Epidermal melanocyte (primary cell): ENCODE data around the gene SIRT3.
"Not testable (repeated sequence)": the region's sequence is repeated elsewhere in the genome, so short reads cannot be mapped to it uniquely, and the experiment has no call there.

ENCODE experiments used
- DNase-seq: peaks from one replicate; pipeline ENCODE4 v3.0.0; 2011; ENCODE audit warnings: low spot score; ENCODE audit not compliant: insufficient read length

SIRT3 gene

DNA sequence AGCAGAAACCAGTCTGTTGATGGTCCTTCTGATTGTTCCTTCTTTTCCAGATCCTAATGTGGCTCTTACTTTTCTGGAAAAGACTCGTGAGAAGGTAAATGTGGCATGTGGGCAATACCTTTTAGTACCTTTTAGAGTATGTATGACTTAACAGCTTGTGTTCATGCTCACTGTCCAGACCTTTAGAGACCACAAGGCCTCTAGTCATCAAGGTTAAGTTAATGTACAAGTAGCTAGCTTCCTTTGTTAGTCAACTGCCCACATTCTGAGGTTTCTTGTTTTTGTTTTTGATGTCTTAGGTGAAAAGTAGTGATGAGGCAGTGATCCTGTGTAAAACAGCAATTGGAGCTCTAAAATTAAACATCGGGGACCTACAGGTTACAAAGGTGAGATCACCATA, 8.2 kb upstream of the SIRT3 start:
- DNase-seq, result no peak

DNA sequence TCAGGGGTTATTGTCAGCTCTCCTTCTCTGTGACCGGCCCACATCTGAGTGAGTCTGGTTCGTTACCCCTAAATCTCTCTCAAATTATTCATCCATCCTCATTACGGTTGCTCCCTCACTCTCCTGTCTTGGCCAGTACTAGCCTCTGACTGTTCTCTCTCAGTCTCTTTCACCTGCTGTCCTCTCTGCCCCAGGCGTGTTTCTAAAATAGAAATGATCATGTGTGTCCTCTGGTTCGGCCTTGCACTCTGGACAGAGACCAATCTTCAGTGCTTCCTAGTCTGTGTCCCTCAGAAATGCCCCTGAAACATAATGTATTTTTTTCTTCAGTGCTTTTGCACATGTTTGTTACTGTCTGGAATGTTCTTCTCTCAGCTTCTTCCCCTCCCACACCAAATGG, 5.5 kb upstream of the SIRT3 start:
- DNase-seq, result no peak

DNA sequence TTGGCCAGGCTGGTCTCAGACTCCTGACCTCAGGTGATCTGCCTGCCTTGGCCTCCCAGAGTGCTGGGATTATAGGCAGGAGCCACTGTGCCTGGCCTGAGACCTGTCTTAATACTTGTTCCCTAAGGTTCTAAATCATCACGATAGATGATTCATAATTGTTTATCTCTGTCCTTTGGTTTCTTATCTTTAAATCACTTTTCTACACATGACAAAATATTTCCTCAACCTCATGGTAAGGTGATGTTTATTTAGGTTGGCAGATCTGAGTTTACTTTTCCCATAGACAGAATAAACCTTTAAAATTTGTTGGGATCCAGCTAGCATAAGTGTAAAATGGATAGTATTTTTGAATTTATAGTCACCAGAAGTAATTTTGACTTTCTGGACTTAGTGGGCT, 4.2 kb upstream of the SIRT3 start:
- no peak for DNase-seq

DNA sequence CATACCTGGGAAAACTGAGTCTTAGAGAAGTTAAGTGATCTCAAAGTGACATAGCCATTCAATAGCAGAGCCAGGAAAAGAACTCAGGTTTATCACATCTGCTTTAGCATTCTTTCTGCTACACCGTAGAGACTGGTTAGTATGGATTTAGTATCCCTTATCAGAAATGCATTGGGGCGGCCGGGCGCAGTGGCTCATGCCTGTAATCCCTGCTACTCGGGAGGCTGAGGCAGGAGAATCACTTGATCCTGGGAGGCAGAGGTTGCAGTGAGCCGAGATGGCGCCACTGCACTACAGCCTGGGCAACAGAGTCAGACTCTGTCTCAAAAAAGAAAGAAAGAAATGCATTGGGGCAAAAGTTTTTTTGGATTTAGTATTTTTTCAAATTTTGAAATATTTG, 2.2 kb upstream of the SIRT3 start:
- DNase-seq, result not testable (repeated sequence)

DNA sequence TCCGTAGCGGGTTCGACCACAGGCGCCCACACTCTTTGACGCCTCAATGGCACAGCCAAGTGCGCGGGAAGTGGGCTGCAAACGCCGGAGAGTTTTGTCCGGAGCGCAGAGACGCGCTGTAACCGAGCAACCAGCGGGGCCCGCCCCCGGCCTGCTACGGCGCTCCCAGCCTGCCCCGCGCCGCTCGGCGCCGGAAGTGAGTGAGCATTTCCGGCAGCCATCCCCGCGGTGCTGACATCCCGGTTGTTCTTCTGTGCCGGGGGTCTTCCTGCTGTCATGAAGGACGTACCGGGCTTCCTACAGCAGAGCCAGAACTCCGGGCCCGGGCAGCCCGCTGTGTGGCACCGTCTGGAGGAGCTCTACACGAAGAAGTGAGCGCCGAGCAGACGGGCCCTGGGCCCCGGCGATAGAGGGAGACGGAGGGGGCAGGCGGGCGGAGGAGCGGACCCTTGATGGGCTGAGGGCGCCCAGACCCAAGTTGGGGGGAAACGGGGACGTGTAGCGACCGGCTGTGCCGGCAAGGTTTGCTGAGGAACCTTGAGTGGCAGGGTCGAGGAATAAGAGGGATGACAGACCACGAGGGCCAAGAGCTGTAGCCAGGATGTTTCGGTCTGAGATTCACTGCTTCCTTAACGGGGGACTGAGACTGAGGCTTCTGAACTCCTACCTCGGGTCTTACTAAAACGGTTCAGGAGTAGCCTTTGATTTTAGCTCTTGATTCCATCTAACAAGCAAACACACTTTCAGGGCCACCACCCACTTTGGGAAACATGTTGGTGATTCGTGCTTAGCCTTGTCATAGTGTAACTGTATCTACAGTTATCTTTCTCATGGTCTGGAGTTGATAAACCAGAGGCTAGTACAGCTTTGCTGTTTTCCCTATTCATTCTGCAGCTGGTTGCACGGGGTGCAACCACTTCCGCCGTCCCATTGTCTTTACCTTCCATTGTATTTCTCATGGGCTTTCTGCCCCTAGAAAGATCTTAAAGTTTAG, 929 bp upstream of the SIRT3 start, which contains the start of gene PSMD13:
Gene PSMD13 (plus strand): TSS at position 203 of the 994 bp plus-strand sequence. CDS start 74 bp downstream, at position 277.
- peak; percentile 90 for DNase-seq

DNA sequence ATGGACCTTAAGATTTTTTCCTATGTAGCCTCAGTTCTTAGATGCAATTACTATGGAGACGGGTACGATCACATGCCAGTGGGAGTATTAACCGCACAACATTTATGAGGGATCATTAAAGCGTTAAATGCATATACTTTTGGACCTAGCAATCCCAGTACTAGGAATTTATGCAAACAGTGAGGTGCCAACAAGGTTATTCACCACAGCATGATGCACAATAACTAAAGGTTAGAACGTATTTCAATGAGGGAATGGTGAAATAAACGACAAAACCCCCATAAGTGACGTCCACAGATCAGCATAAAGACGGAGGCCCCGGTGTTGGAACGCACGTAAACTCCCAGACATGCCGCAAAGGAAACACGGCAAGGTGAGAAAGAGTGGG, 539 bp downstream of the SIRT3 start:
- DNase-seq, result no peak

DNA sequence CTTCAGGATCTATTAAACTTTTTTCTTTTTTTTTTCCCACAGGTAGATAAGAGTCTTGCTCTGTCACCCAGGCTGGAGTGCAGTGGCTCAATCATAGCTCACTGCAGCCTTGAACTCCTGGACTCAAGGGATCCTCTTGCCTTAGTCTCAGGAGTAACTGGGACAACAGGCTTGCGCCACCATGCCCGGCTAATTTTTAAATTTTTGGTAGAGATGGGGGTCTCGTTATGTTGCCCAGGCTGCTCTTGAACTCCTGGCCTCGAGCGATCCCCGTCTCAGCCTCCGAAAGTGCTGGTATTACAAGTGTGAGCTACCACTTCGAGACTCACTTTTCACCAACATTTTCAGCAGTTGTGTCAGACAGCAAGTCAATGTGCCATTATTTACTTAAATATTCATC, 962 bp downstream of the SIRT3 start:
- no peak for DNase-seq

DNA sequence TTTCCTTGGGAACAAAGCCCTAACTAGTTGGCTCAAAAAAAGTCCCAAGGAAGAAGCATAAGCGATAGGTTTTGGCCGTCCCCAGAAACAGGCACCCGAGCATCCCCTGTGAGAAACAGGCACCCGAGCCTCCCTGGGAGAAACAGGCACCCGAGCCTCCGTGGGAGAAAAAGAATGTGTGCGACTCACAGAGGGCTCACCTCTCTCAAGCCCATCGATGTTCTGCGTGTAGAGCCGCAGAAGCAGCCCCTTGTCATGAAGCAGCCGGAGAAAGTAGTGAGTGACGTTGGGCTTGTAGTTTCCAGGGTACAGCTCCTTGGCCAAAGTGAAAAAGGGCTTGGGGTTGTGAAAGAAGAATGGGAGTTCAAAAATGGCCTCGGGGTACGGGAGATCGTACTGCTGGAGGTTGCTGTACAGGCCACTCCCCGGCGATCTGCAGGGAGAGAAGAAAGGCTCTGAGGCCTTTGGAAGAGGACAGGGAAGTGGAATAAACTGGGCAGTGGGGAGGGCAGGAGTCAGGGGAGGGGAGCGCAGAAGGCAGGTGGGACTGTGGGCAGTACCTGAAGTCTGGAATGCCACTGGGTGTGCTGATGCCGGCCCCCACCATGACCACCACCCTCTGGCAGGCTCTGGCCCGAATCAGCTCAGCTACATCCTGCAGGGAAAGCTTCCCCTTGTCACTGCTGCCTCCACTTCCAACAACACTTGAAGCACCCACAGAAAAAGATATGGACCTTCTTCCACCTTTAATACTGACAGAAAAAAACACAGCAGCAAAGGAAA, 3.2 kb downstream of the SIRT3 start:
- DNase-seq, result no peak

DNA sequence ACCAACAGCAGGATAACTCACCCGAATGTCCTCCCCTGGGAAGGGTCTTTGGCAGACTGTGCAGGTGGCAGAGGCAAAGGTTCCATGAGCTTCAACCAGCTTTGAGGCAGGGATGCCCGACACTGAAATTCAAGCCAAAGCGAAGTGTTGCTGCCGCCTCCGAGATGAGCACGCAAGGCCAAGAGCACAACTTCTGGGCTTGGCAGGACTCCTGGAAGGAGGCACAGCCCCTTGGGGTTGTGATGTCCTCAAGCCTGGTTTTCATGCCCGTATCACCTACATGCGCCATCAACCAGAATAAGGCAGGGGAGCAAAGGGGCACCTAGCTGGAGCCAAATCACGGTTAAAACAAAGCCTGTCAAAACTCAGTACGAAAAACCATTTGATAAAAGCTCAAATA, 5.7 kb downstream of the SIRT3 start:
- DNase-seq, result no peak

DNA sequence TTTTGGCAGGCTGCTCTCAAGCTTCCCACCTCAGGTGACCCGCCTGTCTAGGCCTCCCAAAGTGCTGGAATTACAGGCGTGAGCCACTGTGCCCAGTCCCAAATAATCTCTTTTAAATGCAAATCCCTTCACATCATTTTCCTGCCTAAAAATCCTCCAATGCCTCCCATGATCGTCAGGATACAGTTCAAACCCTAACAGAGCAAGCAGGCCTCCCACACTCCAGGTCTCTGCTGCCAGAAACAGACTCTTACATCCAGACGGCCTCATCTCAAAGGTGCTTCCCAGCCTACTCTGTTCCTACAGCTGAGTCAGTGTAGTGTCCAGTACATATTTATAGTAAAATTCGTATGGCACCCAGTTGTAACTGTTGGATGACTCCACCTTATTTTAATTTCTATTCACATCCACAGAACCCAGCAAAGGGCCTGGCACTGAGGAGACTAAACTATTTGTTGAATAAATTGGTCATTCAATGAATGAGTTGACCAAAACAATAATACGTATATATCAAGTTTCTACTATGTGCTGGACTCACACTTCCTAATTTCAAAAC, 8.2 kb downstream of the SIRT3 start:
- DNase-seq, result no peak

DNA sequence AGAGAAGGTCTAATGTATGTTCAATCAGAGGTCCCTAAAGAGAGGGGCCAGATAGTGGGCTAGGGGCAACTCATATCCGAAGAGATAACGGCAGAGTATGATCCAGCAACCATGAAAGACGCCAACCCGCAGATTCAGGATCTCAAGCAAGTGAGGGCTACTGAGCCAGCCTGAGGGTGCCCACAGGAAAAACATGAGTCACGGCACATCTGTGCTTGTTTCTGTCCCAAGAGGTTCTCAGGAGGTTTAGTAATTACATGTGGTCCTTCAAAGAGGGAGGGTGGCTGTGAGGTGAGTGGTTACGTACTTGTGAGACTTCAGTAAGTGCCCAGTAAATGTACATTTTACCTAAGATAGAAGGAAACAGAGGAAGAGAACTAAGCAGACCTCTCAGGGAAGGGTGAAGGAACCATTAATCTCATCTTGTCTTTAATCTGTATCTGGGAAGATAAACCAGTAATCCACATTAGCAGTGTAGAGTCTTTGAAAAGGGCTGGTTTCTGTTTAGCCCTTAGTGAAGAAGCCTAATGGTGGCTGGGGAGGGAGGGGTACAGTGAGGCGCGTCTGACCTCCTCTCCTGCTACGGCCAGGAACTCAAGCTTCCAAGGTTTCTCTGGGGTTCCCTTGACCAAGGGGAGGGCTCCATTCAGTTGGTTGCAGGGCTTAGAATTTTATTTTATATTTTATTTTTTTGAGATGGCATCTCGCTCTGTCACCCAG, 10.2 kb downstream of the SIRT3 start:
- no peak for DNase-seq

DNA sequence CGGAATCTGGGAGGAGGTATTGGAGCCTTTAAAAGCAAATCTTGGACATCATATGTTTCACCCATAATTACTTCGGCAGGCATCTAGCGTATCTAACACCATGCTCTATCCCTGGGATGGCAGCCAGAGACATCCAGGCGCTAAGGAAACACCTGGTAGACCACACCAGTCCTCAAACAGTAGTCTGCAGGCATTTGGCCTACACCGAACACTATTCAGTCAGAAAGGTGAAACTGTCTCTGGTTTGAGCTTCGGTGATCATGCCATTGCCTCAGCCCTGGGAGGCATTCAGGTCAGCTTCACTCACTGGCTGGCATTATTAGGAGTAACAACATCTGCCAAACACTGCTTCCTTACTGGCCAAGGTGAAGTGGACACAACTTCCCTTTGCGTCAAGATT, 11.7 kb downstream of the SIRT3 start:
- no peak for DNase-seq

DNA sequence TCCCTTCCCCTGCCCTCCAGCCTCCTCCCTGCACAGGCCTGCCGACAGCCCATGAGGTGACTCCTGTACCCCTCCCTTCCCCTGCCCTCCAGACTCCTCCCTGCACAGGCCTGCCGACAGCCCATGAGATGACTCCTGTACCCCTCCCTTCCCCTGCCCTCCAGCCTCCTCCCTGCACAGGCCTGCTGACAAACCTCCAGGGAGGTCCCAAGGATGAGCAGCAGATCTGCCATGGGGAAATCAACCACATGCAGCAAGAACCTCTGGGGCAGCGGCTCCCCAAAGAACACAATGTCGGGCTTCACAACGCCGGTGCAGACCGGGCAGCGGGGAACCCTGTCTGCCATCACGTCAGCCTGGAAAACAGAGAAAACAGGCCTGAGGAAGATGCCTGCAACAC, 12.3 kb downstream of the SIRT3 start:
- no peak for DNase-seq

DNA sequence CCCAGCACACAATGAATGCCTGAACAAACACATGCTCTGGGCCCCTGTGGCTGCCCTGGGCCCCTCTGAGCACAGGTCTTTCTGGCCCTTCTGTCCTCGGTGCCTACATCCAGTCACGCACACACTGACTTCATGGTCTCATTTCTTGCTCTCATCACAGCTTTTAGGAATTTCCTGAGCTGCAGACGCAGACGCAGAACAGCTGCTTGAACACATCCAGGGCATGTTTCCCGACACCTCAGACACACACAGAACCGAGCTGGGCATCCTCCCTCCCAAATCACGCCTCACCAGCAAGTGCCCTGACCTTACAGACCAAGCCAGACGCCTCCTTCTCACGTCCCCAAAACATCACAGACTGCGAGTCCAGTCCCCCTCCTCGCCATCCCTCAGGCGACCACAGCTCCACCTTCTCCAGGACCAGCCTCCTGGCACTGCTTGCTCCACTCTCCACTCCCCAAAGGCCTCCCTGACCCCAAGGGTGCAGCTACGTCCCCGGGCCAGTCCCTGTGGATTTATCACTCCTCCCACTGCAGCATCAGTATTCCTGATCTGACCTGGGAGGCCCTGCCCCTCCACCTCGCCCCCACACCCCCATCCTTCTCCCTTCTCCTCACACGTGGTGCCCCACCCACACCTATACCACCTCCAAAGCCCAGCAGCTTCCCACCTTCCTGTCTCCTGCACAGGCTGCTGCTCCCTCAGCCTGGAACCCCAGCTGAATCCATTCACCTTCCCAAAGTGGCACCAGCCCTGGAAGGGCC, 12.9 kb downstream of the SIRT3 start:
- DNase-seq, result no peak

DNA sequence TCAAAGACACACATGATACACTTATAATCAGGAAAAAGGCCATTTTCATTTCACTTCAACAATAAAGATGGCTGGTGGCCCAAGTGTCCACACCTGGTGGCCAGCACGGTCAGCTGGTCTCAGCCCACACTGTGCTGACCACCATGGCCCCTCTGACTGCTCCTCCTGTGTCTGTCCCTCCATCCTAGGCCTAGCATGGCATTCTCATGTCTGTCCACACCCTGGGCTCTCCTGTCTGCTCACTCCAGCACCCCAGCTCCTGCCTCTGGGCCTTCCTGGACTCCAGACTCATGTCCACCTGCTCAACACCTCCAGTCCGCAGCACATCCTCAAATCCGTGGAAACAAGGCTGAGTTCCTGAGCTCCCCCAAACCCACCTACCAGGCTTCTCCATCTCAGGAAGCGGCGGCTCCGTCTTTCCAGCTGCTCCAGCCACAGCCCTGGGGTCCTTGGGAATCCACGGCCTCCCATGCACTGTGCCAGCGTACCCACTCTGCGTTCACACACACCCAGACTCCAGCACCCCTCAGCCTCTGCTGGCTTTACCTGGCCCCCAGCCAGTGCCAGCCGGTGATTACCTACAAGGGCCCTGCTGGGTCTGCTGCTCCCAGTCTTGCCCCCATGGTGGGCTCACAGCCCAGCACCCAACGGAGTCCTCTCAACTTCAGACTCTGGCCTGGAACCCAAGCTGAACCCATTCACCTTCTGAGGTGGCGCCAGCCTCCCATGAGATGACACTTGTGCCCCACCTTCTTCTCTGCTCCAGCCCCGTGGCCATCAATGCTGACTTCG, 13.9 kb downstream of the SIRT3 start:
- no peak for DNase-seq

DNA sequence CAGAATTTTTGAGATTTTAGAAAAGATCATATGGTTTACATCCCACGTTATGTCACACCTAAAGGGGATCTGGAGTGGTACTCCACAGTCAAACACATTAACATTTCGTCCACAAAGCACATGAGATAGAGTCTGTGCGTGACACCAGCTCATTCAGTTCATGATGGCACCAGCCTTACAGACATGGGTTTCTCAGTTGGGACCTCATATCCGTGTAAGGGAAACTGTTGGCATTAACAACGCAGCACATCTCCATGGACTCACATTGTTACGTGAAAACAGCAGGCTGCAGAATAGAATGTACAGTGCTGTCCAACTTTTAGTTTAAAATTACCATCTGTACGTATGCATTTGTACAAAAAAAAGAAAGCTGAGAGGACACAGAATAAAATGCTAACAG, 14.6 kb downstream of the SIRT3 start:
- DNase-seq, result no peak

DNA sequence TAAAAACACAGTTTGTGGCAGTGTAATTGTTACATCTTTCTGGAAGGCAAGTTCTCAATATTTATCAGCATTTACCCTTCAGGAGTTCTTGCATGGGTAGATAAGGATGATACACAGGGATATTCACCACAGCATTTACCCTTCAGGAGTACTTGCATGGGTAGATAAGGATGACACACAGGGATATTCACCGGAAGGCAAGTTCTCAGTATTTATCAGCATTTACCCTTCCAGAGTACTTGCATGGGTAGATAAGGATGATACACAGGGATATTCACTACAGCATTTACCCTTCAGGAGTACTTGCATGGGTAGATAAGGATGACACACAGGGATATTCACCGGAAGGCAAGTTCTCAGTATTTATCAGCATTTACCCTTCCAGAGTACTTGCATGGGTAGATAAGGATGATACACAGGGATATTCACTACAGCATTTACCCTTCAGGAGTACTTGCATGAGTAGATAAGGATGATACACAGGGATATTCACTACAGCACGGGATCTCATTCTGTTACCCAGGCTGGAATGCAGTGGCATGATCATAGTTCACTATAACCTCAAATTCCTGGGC, 15.4 kb downstream of the SIRT3 start:
- not testable (repeated sequence) for DNase-seq

DNA sequence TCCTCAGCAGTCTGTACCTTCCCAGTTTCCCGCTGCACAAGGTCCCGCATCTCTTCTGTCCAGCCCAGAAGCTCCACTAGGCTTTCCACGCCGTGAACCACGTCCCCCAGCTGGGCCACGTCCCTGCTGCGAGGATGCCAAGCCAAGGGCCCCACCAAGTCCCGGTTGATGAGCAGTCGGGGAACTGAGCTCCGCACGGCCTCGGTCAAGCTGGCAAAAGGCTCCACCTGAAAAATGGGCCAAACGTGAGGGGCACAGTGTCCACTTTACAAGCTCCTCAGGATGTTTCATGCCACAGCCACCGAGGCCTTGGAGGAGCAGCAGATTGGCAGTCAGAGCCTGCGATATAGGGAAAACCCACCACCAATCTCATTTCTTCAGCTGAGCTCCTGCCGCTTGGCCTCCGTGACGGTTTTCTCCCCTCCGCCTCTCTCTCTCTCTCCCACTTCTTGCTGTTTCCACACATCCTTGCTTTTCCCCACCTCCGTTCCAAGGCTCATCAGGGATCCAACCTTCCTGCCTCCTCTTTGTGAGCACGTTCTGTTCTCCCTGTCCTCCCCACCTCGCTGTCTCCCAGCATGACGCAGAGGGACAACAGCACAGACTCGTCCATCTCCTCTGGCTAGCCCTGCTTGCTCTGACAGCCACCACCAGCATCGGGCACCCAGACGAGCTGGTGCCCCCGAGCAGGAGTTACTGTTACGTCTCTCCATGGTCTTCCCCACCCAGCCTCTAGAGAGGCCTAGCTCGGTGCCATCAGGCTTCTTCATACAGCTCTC, 17.1 kb downstream of the SIRT3 start:
- peak; percentile 3 for DNase-seq

DNA sequence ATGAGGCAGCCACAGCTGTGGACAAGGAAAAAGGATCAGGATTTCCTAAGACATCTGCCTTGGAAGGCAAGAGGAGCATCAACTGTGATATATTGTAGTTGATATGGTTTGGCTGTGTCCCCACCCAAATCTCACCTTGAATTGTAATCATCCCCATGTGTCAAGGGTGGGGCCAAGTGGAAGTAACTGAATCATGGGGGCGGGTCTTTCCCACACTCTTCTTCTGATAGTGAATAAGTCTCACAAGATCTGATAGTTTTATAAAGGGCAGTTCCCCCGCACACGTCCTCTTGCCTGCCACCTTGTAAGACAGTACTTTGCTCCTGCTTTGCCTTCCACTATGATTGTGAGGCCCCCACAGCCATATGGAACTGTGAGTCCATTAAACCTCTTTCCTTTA, 18.4 kb downstream of the SIRT3 start:
- DNase-seq, result no peak
